GM12874 (cell line): ENCODE results near the gene MTA3.

Experiments
- TF ChIP-seq, protein P1 (sequence below): IDR thresholded peaks from 2 replicates; pipeline ENCODE4 v1.5.1; 2011; ENCODE audit warnings: low read depth, mild to moderate bottlenecking, control low read depth, low read length, moderate library complexity; ENCODE audit not compliant: insufficient read depth

Gene MTA3

DNA sequence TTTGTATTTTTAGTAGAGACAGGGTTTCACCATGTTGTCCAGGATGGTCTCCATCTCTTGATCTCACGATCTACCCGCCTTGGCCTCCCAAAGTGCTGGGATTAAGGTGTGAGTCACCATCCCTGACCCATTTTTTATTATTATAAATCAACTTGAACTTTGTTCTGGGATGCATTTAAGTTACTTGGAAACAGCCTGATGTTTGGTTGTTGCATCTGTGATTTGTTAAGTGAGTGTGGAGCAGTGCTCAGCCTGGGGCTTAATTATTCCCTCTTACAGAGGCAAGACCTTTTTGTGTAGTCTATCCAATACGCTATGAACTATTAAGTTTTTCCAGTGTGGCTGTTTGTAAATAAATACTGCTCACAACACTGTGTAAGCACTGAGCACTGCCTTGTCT lies 32.6 kb downstream of the MTA3 start:
- TF ChIP-seq, protein P1, sequence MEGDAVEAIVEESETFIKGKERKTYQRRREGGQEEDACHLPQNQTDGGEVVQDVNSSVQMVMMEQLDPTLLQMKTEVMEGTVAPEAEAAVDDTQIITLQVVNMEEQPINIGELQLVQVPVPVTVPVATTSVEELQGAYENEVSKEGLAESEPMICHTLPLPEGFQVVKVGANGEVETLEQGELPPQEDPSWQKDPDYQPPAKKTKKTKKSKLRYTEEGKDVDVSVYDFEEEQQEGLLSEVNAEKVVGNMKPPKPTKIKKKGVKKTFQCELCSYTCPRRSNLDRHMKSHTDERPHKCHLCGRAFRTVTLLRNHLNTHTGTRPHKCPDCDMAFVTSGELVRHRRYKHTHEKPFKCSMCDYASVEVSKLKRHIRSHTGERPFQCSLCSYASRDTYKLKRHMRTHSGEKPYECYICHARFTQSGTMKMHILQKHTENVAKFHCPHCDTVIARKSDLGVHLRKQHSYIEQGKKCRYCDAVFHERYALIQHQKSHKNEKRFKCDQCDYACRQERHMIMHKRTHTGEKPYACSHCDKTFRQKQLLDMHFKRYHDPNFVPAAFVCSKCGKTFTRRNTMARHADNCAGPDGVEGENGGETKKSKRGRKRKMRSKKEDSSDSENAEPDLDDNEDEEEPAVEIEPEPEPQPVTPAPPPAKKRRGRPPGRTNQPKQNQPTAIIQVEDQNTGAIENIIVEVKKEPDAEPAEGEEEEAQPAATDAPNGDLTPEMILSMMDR: no peak

DNA sequence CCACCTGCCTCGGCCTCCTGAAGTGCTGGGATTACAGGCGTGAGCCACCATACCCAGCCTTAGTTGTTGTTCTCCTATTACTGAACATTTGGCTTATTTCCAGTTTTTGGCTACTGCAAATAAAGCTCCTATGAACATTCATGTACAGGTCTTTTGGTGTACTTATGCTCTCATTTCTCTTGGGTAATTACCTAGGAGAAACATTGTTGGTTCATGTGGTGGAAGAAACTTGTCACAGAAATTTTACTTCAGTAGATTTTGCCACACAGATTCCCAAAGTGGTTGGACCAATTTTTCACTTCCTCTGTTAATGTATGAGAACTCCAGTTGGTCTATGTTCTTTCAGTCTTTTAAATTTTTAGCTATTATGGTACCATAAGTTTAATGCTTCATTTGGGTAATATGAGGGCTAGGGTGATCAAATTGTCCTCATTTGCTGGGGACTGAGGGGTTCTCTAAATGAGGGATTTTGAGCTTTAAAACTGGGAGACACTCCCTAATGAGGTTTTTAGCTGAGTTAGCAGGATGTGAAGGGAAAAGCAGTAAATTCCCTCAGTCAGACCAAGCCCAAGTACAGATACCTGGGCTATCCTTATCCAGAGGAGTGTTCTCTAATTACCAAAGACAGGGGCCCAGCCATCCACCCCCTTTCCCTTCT lies 33.9 kb downstream of the MTA3 start:
- TF ChIP-seq, protein P1: no peak

DNA sequence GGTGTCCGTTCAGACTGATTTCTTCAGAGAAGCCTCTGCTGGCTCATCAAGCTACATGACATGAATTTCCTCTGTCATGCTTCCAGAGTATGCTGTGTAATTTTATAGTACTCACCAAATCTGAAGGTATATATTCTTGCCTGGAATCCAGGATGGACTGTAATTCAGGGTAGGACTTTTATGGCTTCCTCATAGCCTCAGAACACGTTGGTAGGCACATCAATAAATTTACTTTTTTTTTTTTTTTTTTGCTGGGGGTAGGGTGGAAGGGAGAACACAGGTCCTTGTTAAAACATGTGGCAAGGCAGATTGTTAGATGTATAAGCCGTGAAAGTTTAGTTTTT lies 34.4 kb downstream of the MTA3 start:
- TF ChIP-seq, protein P1: no peak

DNA sequence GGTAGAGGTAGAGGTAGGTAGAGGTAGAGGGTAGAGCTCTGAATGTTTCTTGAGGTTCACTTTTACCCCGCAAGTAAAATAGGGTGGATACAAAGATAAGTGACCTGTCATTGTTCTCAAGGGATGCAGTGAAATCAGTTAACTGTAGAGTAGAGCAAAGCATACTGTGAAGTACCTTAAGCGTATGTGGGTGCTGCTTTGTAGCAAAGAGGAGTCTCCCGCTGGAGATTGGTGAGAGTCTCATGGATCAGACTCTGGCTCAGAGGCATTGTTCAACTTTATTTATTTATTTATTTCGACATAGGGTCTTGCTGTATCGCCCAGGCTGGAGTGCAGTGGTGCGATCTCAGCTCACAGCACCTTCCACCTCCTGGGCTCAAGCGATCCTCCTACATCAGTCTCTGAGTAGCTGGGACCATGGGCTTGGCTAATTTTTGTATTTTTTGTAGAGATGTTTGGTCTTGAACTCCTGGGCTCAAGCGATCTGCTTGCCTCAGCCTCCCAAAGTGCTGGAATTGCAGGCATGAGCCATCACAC lies 38.7 kb downstream of the MTA3 start:
- TF ChIP-seq, protein P1: no peak

DNA sequence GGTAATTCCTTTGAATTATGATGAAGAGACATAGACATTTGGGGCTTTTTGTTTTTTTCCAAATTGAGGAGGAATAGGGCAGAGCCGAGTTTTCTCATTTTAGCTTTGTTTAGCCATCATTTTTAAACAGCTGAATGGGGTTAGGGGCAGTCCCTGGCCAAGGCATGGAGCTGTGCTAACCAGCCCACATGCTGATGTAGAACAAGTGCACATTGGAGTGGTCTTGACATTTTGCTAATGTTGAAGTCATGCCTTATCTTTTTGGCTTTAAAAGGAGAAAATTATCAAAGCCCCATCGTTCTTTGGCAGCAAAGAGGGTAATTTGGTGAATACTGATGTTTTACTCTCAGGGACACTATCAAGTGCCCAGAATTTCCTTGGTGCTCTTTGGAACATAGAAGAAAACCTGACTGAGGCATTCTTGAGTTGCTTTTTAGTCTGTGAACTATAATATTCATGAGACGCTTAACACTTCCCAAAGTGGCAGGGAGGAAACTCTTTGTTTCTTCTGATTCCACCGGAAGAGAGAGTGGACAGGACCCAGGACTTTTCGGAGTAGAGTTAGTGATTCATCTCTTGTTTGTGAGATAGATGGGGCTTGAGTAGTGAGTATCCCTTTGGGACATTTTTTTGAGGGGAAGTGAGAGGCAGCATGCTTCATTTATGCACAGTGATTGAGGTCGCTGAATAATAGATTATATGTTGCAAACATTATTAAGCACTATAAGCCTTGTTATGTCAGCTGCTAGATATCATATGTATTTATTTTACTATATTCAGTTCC lies 45.0 kb downstream of the MTA3 start:
- TF ChIP-seq, protein P1: no peak

DNA sequence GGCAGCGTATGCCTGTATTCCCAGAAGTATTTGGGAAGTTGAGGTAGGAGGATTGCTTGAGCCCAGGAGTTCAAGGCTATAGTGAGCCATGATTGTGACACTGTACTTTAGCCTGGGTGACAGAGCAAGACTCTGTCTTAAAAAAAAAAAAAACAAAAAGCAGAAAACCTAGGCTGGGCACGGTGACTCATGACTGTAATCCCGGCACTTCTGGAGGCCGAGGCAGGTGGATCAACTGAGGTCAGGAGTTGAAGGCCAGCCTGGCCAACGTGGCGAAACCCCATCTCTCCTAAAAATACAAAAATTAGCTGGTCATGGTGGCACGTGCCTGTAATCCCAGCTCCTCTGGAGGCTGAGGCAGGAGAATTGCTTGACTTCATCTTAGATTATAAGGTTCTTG lies 46.4 kb downstream of the MTA3 start:
- TF ChIP-seq, protein P1: no peak

DNA sequence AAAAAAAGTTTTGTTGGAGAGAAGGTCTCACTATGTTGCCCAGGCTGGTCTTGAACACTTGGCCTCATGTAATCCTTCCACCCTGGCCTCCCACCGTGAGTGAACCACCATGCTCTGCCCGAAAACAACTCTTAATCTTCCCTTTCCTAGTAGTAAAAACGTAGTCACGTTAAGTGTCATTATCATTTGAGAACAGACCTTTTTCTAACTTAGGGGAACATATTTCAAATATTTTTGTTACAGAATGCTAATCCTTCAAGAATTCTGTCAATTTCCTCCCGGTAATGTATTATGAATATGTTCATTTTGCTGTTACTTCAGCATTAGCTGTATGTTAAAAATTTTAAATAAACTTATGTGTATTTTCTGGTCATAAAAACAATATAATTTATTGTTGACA lies 49.7 kb downstream of the MTA3 start:
- TF ChIP-seq, protein P1: no peak
